ENCODE measurements around the gene PPP6R3. TPM values are rescaled to one million over a fixed set of nuclear protein-coding genes. Genes with fewer than 3 reads are reported as not detected.
A peak's percentile ranks its signal among the peaks of the same experiment; 100 is the strongest.

Gene PPP6R3
- total RNA-seq, 1 experiment from 2014 or later, result 138 TPM

DNA sequence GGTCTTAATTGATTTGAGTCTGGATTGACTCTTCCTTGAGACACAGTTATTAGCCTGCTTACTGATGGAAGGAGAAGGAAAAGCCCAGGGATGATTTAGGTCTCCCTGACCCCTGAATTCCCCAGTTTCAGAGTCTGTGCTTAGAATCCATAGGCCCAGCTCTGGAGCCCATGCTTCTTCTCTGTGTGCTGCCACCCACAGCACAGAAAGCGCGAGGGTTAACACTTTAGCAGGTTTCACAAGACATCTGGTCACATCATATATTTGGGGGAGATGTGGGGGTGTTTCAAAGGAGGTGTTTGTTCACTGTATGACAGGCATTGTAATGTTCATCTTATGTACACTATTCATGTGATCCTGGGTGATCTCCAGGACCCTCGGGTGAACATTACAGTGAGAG lies 107.0 kb downstream of the PPP6R3 start:
- Histone ChIP-seq H2BK15ac (ENCODE audit: low read depth, low read length) (no peak overlapping the region), H4K91ac (ENCODE audit: insufficient read length, low read depth, low read length) (no peak overlapping the region), H2BK20ac (ENCODE audit: low read depth, low read length, poor library complexity, severe bottlenecking) (no peak overlapping the region)

More for the DNA sequence above, 107.0 kb downstream of the PPP6R3 start:
- Mint-ChIP-seq H3K9me3 (no peaks in the 10 kb centered on the region), H3K27ac (peak overlapping the region in 1 of 3 experiments; percentile 69; a peak in 1 of 7 replicates), H3K27me3 (ENCODE audit: low read depth) (no peaks in the 10 kb centered on the region), H3K4me1 (no peaks in the 10 kb centered on the region), H3K36me3 (ENCODE audit: insufficient read depth in 1 of 3, low read depth in 3 of 3) (peaks cover 49 to 85% (median 77%) of the 10 kb centered on the region in 3 experiments; a peak in 6 of 7 replicates), H3K4me3 (no peak overlapping the region)
- Histone ChIP-seq H2AK5ac (ENCODE audit: insufficient read length, low read length) (no peak overlapping the region), H2BK5ac (ENCODE audit: insufficient read length, low read length) (no peak overlapping the region), H3K14ac (ENCODE audit: insufficient read depth, low read length) (no peak overlapping the region), H3K23ac (ENCODE audit: insufficient read length, low read depth, low read length) (no peak overlapping the region), H3K27me3 (ENCODE audit: insufficient read depth, low read length) (no peaks in the 10 kb centered on the region), H3K23me2 (ENCODE audit: insufficient read length, low read depth, low read length, poor library complexity, severe bottlenecking) (no peaks in the 10 kb centered on the region), H3K18ac (ENCODE audit: insufficient read length, low read depth, low read length) (no peak overlapping the region), H2BK120ac (ENCODE audit: low read depth, low read length, poor library complexity, severe bottlenecking) (no peak overlapping the region), H3K9me3 (ENCODE audit: control insufficient read depth, low read depth, low read length) (no peaks in the 10 kb centered on the region), H3K56ac (ENCODE audit: insufficient read length, low read depth, low read length) (no peak overlapping the region), H4K5ac (ENCODE audit: insufficient read length, low read depth, low read length) (no peak overlapping the region), H3K79me2 (ENCODE audit: insufficient read depth, low read length) (no peaks in the 10 kb centered on the region), H4K8ac (replicated peaks; ENCODE audit: insufficient read length, low read depth, low read length) (no peak overlapping the region), H3K4me1 (ENCODE audit: insufficient read depth, low read length) (no peaks in the 10 kb centered on the region), H3K79me1 (ENCODE audit: insufficient read depth, low read depth, low read length, poor library complexity, severe bottlenecking) (peaks cover 3% of the 10 kb centered on the region), H3K27ac (ENCODE audit: insufficient read length, low read depth, low read length) (no peak overlapping the region), H3K9ac (ENCODE audit: extremely low read depth, insufficient read length, low read length) (no peak overlapping the region), H3K4ac (ENCODE audit: low read depth, low read length) (no peak overlapping the region), H3K4me2 (ENCODE audit: insufficient read depth, insufficient read length, low read length) (no peak overlapping the region), H2BK12ac (ENCODE audit: insufficient read length, low read depth, low read length) (no peak overlapping the region), H4K20me1 (ENCODE audit: control insufficient read depth, insufficient read depth, insufficient read length) (peaks cover 2% of the 10 kb centered on the region), H2AFZ (ENCODE audit: low read length) (no peak overlapping the region), H3T11ph (ENCODE audit: low read length) (no peak overlapping the region)
- WGBS (ENCODE audit: extremely low coverage, insufficient read length, low lambda C conversion rate), result no CpG with 5 or more reads among the region's 3 CpGs
- TF ChIP-seq, protein P1, sequence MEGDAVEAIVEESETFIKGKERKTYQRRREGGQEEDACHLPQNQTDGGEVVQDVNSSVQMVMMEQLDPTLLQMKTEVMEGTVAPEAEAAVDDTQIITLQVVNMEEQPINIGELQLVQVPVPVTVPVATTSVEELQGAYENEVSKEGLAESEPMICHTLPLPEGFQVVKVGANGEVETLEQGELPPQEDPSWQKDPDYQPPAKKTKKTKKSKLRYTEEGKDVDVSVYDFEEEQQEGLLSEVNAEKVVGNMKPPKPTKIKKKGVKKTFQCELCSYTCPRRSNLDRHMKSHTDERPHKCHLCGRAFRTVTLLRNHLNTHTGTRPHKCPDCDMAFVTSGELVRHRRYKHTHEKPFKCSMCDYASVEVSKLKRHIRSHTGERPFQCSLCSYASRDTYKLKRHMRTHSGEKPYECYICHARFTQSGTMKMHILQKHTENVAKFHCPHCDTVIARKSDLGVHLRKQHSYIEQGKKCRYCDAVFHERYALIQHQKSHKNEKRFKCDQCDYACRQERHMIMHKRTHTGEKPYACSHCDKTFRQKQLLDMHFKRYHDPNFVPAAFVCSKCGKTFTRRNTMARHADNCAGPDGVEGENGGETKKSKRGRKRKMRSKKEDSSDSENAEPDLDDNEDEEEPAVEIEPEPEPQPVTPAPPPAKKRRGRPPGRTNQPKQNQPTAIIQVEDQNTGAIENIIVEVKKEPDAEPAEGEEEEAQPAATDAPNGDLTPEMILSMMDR (conservative IDR thresholded peaks at IDR 0.05), result no peak
- no peak for DNase-seq

All from H9 (cell line).